ENCODE measurements around the gene SLC39A10.
"Not testable (repeated sequence)": the region's sequence is repeated elsewhere in the genome, so short reads cannot be mapped to it uniquely, and the experiment has no call there.

SLC39A10 gene

DNA sequence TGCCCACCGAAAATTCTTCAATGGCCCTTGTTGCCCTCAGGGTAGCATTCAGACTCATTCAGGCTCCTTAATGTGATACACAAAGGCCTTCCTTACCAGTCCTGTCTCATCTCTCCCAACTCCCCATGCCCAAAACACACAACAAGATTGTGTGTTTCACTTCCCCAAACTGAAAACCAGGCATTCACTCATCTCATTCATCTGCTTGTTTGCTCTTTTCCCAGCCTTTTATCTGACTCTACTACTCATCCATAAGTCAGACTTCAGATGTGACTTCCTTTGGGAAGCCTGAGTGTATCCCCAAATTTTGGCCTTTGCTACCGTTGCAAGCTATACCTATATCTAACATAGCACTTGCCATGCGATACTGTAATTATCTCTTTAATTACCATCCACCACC is 9.7 kb upstream of the SLC39A10 start:
- no peak for DNase-seq

- DNase-seq = not testable (repeated sequence)
Observed at GRCh38 chr2:195648370-195648769, 8.7 kb upstream of the SLC39A10 start.

DNA sequence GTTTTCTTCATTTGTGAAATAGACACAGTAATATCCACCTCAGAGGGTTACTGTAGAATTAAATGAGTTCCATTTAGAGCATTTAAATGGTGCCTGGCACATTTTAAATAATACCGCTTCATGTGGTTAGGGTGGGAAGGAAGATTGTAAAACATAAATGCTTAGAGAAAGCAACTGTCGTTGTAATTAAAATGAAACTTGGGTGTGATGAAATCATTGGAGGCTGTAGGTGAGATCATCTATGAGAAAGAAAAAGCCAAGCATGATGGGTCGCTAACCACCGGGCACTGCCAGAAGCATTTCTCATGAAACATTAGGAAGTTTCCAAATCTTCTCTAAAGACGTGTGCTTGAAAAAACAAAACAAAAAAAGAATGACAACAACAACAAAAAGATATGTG is 8.2 kb upstream of the SLC39A10 start:
- DNase-seq = no peak

- no peak for DNase-seq
Observed at GRCh38 chr2:195649629-195650190, 7.3 kb upstream of the SLC39A10 start.

DNA sequence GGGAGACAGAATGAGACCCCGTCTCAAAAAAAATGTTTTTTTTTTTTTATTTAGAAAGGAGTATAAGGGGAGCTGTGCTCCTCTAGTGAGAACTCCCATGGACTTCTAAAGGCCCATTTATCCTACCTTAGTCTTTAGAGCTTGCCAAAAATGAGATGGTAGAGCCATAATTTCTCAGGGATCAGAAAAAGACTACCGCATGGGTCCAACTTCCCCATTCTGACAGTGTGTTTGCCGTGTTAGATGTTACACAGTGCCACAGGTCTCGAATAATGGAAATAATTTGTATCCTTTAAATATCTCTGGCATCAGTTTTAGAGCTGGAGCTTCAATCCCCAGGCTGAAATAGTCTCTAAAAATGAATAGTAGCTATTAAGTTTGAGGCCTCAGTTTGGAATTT is 6.0 kb upstream of the SLC39A10 start:
- DNase-seq = no peak

GRCh38 chr2:195652911-195653310 is 4.1 kb upstream of the SLC39A10 start:
- DNase-seq = no peak

- no peak for DNase-seq
Observed at GRCh38 chr2:195656161-195656858, 716 bp upstream of the SLC39A10 start.

DNA sequence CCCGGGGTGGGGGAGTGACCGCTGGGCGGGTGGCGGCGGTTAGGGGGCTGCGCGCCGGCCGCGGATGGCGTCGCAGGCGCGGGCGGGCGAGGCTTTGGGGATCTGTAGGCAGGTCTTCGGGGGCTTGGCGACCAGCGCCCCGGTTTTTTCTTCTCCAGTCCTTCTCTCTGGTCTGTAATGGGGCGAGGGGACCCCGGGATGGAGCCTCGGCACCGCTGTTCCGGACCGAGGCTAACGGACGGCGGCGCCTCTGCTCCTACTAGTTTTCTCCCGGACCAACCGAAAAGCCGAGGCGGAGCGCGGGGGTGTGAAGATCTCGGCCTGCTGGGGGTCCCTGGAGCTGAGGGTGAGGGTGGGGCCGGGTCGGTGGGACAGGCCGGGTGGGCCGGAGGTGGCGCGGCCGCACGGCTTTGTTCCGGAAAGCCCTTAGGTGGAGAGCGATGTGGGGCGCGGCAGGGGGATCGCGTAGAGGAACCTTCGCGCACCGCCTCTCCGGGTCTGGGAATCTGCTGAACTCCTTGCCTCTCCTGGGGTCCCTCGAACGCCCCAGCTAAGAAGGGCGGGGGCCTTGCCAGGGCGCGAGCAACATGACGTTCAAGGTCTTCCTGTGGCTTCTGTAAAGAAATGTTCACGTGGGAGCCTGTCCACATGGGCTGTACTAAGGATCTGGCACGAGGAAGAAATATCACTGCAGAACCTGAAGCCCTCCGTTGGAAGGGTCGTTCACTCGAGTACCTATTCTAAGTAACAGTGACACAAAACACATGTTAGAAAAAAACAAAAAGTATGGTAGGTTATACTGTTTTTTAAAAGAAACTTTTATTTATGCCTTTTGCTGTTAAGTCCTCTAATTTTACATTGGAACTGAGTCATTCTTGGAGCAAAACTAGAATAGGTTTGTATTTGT is 861 bp downstream of the SLC39A10 start:
- DNase-seq = peak; percentile 62

GRCh38 chr2:195658541-195658890 is 1.5 kb downstream of the SLC39A10 start:
- no peak for DNase-seq

- DNase-seq = no peak
Observed at GRCh38 chr2:195659114-195659513, 2.1 kb downstream of the SLC39A10 start.

DNA sequence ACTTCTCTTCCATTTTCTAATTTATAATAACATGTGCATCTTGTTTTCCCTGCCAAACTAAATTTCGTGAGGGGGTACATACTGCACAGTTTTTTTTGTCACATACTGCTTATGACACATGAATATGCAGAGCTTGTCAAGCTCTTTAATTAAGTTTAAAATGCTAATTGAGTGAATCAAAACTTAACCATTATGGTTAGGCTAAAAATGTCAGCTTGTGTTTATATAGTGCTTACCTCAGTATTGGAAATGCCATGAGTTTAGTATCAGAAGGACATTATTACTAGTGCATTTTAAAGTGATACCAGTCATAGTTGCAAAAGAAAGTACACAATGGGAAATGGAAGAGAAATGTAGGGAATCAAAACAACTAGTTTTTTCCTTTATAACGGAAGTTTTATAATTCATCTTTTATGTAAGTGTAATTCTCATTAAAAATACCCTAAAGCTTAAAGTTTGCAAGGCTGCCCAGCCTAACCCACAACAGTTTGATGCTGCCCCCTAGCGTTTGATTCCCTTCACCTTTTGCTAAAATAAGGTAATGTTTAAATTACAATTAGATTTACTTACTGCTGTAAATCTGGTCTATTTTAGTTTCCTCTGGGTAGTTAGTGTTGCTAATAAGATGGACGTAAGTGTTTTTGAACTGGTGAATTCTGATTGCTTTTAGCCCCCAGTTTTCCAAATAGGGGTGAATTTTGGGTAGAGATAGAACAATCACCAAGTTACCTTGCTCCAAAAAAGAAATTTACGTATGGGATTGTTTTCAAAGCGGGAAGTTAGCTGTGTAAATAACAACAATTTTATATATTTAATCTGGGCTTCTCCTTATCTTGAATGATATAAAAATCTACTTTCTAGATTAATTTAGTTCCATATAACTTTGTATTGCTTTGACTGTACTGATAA is 3.2 kb downstream of the SLC39A10 start:
- DNase-seq = peak; percentile 62

- DNase-seq = no peak
Observed at GRCh38 chr2:195662138-195662537, 5.1 kb downstream of the SLC39A10 start.

DNA sequence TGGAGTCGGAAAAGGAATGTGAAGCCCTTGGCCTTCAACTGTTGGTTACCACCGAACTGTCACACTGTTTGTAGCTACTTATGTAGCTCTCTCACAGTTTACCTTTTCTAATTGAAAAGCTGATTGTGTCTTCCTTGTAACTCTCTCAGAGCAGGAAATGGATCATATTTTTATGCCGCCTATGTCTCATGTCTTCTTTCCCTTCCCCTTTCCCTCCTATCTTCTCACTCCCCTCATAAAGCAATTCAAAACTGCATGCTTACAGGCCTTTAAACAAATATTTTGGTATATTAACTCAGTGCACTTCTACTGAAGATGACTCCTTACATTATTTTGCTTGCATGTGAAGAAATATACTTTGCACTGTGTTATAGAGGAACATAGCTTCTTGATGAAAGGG is 6.0 kb downstream of the SLC39A10 start:
- no peak for DNase-seq

DNA sequence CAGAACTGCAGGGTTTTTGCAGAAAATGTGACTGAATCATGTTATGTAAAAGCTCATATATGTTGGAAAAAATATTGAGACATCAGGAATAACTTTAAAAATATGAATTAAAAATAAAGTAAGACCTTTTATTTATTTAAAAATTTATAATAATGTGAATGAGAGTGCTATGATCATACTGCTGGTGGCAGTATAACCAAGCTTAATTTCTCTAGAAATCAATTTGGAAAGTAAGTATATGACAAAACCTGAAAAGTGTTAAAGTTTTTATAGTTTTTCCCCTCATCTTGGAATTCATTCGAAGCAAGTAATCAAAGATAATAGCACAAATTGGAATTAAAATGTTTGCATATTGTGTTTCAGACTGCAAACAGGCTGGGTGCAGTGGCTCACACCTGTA is 7.5 kb downstream of the SLC39A10 start:
- DNase-seq = no peak

- not testable (repeated sequence) for DNase-seq
Observed at GRCh38 chr2:195665153-195665552, 8.1 kb downstream of the SLC39A10 start.

DNA sequence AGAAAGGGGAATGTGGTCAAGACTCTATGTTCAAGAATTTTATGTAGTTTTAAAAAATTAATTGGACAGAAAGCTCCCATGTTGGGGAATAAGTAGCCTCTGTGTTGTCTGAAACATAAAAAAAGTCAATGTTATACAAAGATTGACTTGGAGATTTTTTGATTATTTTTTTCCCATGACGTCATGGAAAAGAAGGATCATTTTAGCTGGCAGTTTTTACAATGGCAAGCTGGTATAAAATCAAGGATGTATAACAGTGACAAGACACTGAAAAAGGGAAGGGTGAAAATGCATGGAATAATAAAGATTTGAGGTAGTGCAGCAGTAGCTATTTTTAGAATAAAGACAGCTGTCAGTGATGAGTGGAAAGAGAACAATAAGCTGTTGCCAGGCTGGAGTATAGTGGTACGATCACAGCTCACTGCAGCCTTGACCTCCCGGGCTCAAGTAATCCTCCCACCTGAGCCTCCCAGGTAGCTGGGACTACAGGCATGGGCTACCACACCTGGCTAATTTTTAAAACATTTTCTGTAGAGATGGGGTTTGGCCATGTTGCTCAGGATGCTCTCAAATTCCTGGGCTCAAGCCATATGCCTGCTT is 9.2 kb downstream of the SLC39A10 start:
- DNase-seq = no peak

DNA sequence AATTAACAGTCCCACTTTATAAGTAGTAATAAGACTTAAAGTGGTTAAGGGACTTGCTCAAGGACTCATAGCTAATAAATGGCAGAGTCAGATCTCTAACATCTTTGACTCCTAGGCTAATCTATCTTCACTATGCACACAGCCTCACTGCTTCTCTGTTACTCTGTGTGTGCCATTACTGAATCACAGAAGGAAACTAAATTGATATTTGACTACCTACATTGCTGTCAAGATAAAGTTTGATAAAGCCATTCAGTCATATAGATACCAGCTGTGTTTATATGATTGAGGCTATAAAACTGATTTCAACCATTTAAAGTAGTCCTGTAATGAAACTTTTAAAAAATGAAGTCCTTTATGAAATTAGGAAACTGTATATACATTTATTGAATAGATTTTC is 10.9 kb downstream of the SLC39A10 start:
- no peak for DNase-seq

- no peak for DNase-seq
Observed at GRCh38 chr2:195670191-195670590, 13.2 kb downstream of the SLC39A10 start.

GRCh38 chr2:195671563-195671962 is 14.5 kb downstream of the SLC39A10 start:
- DNase-seq = no peak

DNA sequence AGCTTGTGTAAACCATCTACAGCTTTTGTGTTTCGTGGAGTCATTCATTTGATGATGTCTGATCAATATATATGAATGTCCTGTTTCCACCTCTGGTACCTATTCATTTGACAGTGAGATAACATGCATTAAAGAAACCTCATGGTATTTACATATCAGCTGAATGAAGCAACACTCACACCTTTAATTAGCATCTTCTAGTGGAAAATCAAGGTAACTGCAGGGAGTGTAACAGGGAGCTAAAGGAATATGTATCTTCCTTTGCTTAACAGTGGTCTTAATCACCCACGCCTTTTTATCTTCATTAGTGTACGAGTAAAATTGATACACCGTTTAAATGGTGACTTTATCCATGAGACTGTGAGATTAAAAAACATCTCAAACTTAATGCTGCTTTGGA is 15.6 kb downstream of the SLC39A10 start:
- no peak for DNase-seq

DNA sequence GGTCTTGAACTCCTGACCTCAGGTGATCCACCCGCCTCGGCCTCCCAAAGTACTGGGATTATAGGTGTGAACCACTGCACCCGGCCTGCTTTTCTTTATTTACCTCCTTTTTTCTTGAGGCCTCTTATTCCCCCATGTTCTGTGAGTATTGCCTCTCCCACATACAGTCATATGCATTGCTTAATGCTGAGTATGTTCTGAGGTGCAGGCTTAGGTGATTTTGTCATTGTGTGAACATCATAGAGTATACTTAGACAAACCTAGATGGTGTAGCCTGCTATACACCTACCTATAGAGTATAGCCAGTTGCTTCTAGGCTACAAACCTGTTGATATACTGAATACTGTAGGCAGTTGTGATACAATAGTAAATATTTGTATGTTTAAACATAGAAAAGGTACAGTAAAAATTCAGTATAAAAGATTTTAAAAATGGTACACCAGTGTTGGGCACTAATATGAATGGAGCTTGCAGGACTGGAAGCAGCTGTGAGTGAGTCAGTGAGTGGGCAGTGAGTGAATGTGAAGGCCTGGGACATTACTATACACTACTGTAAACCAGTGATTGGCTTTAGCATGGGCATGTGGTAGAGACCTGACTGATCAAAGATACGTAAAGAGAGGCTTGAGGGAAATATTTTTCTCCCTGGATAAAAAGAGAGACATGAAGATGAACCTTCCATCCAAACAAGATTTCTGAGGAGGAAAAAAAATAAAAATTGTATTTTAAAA is 17.6 kb downstream of the SLC39A10 start:
- DNase-seq = no peak
